HTERT RPE-1 (cell line): Measurements from ENCODE around the gene IGSF22.

Source experiments
- in situ Hi-C: fragments of 300-500 bp; cut with MboI; formaldehyde crosslinking; loops from 4 replicates; pipeline ENCODE4 v1.14.3; 2020; ENCODE audit warnings: low sequenced_read_pairs

The IGSF22 gene

GRCh38 chr11:18726040-18726439, at the start of gene IGSF22:
Gene IGSF22, minus strand, starts transcription at chr11:18726188. Its CDS starts 1,952 bp downstream, at chr11:18724236.
- in situ Hi-C loops: no loop called here

GRCh38 chr11:18774801-18775200, 48.8 kb upstream of the IGSF22 start:
- in situ Hi-C loops: no loop called here

- in situ Hi-C loops: no loop called here
These were observed 47.7 kb upstream of the IGSF22 start for GRCh38 chr11:18773681-18774080.

DNA sequence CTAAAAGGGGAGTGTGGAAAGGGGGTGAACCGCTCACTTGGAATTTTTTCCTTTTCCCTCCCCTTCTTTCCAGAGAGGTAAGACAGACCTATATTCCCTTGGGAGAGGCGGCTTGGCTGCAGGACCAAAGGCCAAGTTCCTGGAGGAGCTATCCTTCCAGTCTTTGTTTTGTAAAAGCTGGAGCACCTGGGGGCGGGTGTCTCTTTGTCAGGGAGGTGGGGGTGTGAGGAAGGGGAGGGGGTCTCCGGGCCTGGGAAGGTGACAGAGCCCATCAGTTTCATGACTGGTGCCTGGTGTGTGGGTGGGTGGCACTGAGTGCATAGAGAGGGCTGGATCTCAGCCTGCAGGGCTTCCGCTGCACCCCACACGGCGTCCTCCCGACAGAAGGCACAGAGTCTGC, 47.1 kb upstream of the IGSF22 start:
- in situ Hi-C loops: no loop called here

GRCh38 chr11:18772211-18772610, 46.2 kb upstream of the IGSF22 start:
- in situ Hi-C loops: no loop called here

DNA sequence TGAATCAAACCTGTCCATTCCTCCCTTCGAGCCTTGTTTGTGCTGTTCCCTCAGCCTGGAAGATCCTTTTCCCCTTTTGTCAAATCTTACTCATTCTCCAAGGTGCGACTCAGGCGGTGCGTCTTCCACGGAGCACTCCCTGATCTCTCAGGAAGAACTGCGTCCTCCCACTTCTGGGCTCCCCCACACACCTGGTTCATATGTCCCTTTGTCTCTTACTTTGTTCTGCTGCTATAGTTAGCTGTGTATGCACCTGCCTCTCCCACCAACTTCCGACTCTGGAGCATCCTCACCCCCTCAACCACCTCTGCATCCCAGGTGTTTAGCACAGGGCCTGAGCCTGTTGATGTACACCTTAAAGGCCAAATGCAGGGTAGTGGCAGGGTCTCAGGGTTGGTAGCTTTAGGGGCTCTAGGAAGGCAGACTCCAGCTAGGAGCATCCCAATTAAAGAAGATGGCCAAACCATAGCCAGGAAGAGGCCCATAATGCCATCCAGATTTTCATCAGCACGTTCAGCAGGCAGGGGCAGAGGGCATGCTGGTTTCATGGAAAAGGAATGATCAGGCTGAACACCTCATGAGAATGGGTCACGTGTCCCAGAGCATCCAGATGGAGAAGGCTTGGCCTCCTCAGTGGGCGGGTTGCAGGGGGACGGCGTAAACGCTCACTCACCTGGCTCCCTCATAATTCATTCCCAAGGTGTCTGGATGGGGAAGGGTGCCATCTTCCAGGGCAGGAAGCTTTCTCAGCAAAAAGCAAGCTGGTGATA, 45.5 kb upstream of the IGSF22 start:
- in situ Hi-C loops: no loop called here

DNA sequence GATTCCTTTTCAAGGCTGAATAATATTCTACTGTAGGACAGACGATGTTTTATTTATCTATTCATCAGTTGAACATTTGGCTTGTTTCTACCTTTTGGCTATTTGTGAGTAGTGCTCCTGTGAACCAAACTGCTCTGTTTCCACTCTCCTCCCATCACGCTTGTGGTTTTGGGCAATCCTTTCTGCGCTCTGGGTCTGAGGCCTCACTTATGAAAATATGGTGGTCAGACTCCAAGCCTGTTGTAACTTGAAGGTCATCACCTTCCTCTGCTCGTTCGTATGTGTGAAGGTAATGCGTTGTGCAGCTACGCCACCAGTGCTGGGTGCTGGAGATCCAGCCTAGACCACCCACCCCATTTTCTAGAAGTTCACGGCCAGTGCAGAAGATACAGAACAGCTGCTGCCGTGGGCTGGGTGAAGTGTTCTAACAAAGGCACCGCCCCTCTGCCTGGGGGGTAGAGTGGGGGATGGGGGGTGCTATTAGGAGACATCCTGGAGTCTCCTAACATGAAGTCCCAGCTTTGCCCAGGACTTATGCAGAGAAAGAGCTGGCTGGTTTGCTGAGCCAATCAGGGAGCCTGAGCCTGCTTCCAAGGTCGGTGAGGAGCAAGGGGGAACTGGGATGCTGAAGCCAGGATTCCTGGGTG, 44.6 kb upstream of the IGSF22 start:
- in situ Hi-C loops: no loop called here

DNA sequence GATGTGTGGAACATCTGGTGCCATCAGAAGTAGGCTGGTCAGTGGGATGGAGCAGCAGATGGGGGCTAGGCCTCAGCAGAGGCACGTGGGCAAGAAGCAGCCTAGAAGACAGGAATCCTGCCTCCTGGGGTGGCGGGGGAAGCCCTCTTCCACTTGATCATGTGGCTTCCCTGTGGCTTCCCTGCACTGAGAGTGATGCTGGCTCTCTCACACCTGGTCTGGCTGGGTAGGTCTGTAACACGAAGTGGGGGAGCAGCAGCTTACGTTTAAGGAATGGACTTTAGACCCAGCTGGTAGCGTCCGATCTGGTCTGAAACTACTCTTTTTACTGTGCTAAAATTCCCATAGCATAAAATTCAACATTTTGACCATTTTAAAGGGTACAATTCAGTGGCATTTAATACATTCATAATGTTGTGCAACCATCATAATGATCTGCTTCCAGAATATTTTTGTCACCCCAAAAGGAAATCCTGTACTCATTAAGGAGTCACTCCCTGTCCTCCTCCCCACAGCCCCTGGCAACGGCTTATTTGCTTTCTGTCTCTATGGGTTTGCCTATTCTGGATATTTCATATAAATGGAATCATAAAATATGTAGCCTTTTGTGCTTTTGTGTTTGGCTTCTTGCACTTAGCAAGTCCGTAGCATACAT, 43.9 kb upstream of the IGSF22 start:
- in situ Hi-C loops: no loop called here

DNA sequence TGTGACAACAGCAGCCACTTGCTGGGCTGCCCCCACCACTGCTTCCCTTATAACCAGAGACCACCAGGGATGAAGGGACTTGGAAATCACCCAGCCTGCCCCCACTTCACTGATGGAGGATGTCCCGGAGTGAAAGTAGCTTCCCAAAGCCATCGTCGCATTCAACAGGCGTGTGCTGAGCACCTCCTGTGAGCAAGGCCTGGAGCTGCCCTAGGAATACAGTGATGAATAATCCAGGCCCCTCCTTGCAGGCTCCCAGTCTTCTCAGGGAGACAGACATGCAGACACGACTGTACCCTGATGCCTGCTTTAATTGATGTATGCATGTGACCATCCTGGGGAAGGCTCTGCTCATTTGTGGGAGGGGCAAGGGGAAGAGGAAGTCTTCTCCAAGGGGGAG, 43.0 kb upstream of the IGSF22 start:
- in situ Hi-C loops: no loop called here

- in situ Hi-C loops: no loop called here
These were observed 42.5 kb upstream of the IGSF22 start for GRCh38 chr11:18768472-18768901.

DNA sequence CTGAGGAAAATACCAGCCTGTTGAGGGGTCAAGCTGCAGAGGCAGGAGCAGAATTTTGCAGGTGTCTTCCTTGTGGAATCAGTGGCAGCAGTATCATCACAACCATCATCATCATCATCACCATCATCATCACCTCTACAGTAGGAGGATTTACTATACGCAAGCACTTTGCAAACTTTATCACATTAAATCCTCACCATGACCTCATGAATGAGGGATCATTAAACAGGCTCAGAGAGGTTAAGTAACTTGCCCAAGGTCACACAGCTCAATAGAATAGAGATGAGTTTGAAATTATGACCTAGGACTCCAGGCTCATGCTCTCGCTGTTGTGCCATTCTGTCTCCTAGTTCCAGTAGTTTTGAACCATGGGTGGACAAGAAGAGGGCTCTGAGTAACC, 40.0 kb upstream of the IGSF22 start:
- in situ Hi-C loops: no loop called here

DNA sequence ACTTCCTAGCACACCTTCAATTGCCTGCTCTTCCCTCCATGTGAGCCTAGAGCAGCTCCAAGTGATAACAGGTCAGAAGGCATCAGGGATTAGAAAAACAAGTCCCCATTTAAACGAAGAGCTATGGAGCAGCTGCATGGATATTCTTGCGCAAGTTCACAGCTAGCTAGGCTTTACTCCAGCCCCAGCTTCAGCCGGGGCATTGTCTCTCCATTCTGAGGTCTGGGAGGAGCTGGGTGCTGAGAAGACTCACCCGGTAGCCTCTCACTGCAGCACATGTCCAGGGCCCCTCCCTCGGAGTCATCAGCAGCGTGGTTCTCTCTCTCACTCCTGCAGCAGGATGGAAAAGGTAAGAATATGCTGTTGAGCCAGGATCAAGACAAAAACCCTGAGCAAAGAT, 39.6 kb upstream of the IGSF22 start:
- in situ Hi-C loops: no loop called here

GRCh38 chr11:18761741-18762140, 35.8 kb upstream of the IGSF22 start:
- in situ Hi-C loops: no loop called here

- in situ Hi-C loops: no loop called here
These were observed 35.2 kb upstream of the IGSF22 start for GRCh38 chr11:18761144-18761543.

DNA sequence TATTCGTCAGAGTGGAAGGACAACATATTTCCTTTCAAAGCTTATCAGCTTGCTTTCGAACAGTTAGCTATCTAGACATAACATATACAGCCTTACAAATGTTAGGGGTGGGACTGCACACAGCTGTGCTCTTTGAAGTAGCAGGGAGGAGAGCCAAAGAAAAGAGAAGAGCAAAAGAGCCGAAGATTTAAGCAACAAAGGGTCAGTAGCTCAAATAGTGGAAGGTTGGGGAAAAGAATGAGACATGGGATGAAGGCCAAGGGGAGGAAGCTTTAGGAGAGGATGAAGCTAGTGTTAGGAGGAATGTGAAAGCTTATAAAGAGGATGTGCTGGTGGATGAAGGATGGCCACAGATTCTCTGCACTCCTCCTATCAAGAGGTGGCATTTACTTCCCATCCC, 31.8 kb upstream of the IGSF22 start:
- in situ Hi-C loops: no loop called here

- in situ Hi-C loops: no loop called here
These were observed 30.9 kb upstream of the IGSF22 start for GRCh38 chr11:18756889-18757288.

- in situ Hi-C loops: no loop called here
These were observed 28.3 kb upstream of the IGSF22 start for GRCh38 chr11:18754308-18754707.

DNA sequence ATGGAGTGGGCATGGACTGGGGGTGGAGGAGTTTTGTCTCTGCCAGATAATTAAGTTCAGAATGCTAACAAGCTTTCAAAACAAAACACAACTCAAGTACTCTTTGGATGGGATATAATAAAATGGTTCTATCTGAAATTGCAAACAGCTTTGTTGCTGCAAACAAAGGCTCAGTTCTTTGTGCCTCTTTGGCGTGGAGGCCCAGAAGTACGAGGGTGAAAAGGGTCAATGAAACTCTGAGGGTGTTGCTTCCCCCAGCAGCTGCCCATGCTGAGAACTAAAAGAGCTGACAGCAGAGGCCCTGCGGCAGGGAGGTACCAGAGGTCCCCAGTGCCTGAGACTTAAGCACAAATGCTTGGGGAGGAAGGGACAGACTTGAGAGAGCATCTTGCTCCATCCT, 26.5 kb upstream of the IGSF22 start:
- in situ Hi-C loops: no loop called here

- in situ Hi-C loops: no loop called here
These were observed 25.0 kb upstream of the IGSF22 start for GRCh38 chr11:18750944-18751343.

GRCh38 chr11:18749681-18750319, 23.8 kb upstream of the IGSF22 start:
- in situ Hi-C loops: no loop called here

- in situ Hi-C loops: no loop called here
These were observed 22.9 kb upstream of the IGSF22 start for GRCh38 chr11:18748766-18749365.
